ENCODE data around the gene FRAS1. TPM values are rescaled to one million over a fixed set of nuclear protein-coding genes. Genes with fewer than 3 reads are reported as not detected.
"Not testable (repeated sequence)": the region's sequence is repeated elsewhere in the genome, so short reads cannot be mapped to it uniquely, and the experiment has no call there.

The FRAS1 gene
- total and polyA plus RNA-seq, 12 donors: 0.20 to 2.3 (median 0.84) TPM

GRCh38 chr4:78169728-78170127, 112.6 kb downstream of the FRAS1 start:
- H3K27ac ChIP-seq: no peak overlapping the region
- no peak overlapping the region for H3K4me3 ChIP-seq
- no peaks in the 10 kb centered on the region for H3K36me3 ChIP-seq (replicated peaks in 1 of 2)
- no peak for DNase-seq
- H3K9me3 ChIP-seq (replicated peaks in 1 of 3): no peaks in the 10 kb centered on the region
- no peaks in the 10 kb centered on the region for H3K4me1 ChIP-seq (replicated peaks in 1 of 2)
- WGBS, 4 donors: 83 to 89% (median 86%) methylated on average over 1 of the region's 1 CpG
- intact Hi-C loops (cut with DNase I): no loop called here
- TF ChIP-seq POLR2A (IDR thresholded peaks at IDR 0.05): no peak
- TF ChIP-seq CTCF (IDR thresholded peaks at IDR 0.05): no peak
- no peaks in the 10 kb centered on the region for H3K27me3 ChIP-seq

- TF ChIP-seq CTCF (IDR thresholded peaks at IDR 0.05) (no peak), POLR2A (IDR thresholded peaks at IDR 0.05) (no peak)
- Histone ChIP-seq H3K27ac (no peak overlapping the region), H3K9me3 (replicated peaks in 1 of 3) (no peaks in the 10 kb centered on the region), H3K4me3 (no peak overlapping the region), H3K4me1 (replicated peaks in 1 of 2) (no peaks in the 10 kb centered on the region), H3K27me3 (no peaks in the 10 kb centered on the region), H3K36me3 (replicated peaks in 1 of 2) (no peaks in the 10 kb centered on the region)
- 81 to 89% (median 86%) methylated on average over 6 of the region's 6 CpGs for WGBS, 4 donors
- intact Hi-C loops (cut with DNase I): no loop called here
- DNase-seq: no peak
These were observed 114.4 kb downstream of the FRAS1 start for GRCh38 chr4:78171482-78171881.

- Histone ChIP-seq H3K27me3 (no peaks in the 10 kb centered on the region), H3K4me1 (replicated peaks in 1 of 2) (no peaks in the 10 kb centered on the region), H3K36me3 (replicated peaks in 1 of 2) (no peaks in the 10 kb centered on the region), H3K4me3 (no peak overlapping the region), H3K9me3 (replicated peaks in 1 of 3) (no peaks in the 10 kb centered on the region), H3K27ac (no peak overlapping the region)
- no peak for DNase-seq
- intact Hi-C loops (cut with DNase I): no loop called here
- WGBS, 4 donors: 60 to 78% (median 73%) methylated on average over 5 of the region's 5 CpGs
- TF ChIP-seq CTCF (IDR thresholded peaks at IDR 0.05) (no peak), POLR2A (IDR thresholded peaks at IDR 0.05) (no peak)
These were observed 117.8 kb downstream of the FRAS1 start for GRCh38 chr4:78174891-78175290.

- intact Hi-C loops (cut with DNase I): no loop called here
- Histone ChIP-seq H3K9me3 (replicated peaks in 1 of 3) (no peaks in the 10 kb centered on the region), H3K36me3 (replicated peaks in 1 of 2) (no peaks in the 10 kb centered on the region), H3K4me1 (replicated peaks in 1 of 2) (no peaks in the 10 kb centered on the region), H3K4me3 (no peak overlapping the region), H3K27me3 (no peaks in the 10 kb centered on the region), H3K27ac (no peak overlapping the region)
- no peak for DNase-seq
- no peak for TF ChIP-seq POLR2A (IDR thresholded peaks at IDR 0.05)
- TF ChIP-seq CTCF (IDR thresholded peaks at IDR 0.05): no peak
- WGBS, 4 donors: 58 to 79% (median 68%) methylated on average over 2 of the region's 2 CpGs
These were observed 122.1 kb downstream of the FRAS1 start for GRCh38 chr4:78179196-78179595.

DNA sequence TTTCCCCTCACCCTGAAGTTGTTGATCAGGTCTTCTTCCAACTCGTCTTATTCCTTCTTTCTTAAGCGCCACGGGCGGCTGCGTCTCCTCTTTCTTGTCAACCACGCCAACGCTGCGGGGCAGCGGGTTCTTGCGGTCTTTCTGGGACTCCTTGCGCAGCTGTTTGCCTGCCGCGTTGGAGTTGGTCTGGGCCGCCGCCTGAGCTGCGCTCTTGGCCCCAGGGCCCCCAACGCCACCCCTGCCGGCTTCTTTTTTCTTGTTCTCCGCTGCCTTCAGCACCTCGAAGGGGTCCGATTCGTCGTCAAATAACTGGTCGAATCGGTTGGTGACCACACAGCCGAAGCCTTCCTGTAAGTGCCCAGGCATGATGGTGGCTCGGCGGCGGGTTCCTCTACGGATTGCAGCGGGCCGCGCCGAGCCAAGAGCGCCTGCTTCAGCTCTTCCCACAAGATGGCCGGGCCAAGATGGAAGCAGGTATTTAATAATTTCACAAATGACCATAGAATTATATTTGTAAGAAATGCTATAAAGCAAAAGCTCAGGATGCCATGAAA, 124.6 kb downstream of the FRAS1 start:
- intact Hi-C loops (cut with DNase I): not testable (repeated sequence)

More for the DNA sequence above, 124.6 kb downstream of the FRAS1 start:
- H3K4me1 ChIP-seq (replicated peaks in 1 of 2); H3K27ac ChIP-seq; H3K4me3 ChIP-seq; DNase-seq; H3K36me3 ChIP-seq (replicated peaks in 1 of 2); H3K27me3 ChIP-seq; H3K9me3 ChIP-seq (replicated peaks in 1 of 3): not testable (repeated sequence)
- 91 to 95% (median 94%) methylated on average over 36 of the region's 36 CpGs for WGBS, 4 donors
